Stimulated activated CD8-positive, alpha-beta memory T cell treated with anti-CD3 and anti-CD28 coated beads, Interleukin-4, amount 100 ng/mL, for 24 hours (primary cell): Measurements from ENCODE around the gene ADAM22.

Source experiments
- DNase-seq: peaks from one replicate; pipeline ENCODE4 v3.0.0-alpha.2; 2020; ENCODE audit warnings: low read depth

ADAM22 gene

GRCh38 chr7:88218836-88219605, 285.0 kb downstream of the ADAM22 start:
- DNase-seq = peak; percentile 13

GRCh38 chr7:88219781-88220747, 286.0 kb downstream of the ADAM22 start, which contains the start of gene SRI:
SRI (minus strand) TSS chr7:88220038; CDS start chr7:88220026, 12 bp downstream.
- DNase-seq = peak; percentile 87

- no peak for DNase-seq
Measured at GRCh38 chr7:88223265-88223664, 289.2 kb downstream of the ADAM22 start.

GRCh38 chr7:88224601-88225275, 290.7 kb downstream of the ADAM22 start:
- no peak for DNase-seq

- no peak for DNase-seq
Measured at GRCh38 chr7:88226201-88226600, 292.1 kb downstream of the ADAM22 start.

- no peak for DNase-seq
Measured at GRCh38 chr7:88226886-88227516, 292.9 kb downstream of the ADAM22 start.

- DNase-seq = no peak
Measured at GRCh38 chr7:88229302-88229995, 295.4 kb downstream of the ADAM22 start.

GRCh38 chr7:88230646-88231045, 296.6 kb downstream of the ADAM22 start:
- DNase-seq = no peak

GRCh38 chr7:88233828-88234227, 299.8 kb downstream of the ADAM22 start:
- DNase-seq = no peak

GRCh38 chr7:88239852-88240251, 305.8 kb downstream of the ADAM22 start:
- no peak for DNase-seq

- DNase-seq = no peak
Measured at GRCh38 chr7:88243345-88243909, 309.4 kb downstream of the ADAM22 start.

GRCh38 chr7:88244258-88244657, 310.2 kb downstream of the ADAM22 start:
- DNase-seq = no peak
